Effector memory CD4-positive, alpha-beta T cell (primary cell): ENCODE data around the gene ARL8B.

Source experiments
- DNase-seq, 3 donors: peaks; one replicate each; pipeline ENCODE4 v3.0.0-alpha.2; 2020
- H3K27ac ChIP-seq: 2 replicates; pipeline ENCODE4 v1.7.0; 2013; ENCODE audit warnings: mild to moderate bottlenecking, low read length, moderate library complexity; ENCODE audit not compliant: insufficient read depth, poor library complexity, severe bottlenecking
- H3K27me3 ChIP-seq: replicated peaks from 2 replicates; pipeline ENCODE4 v1.7.0; 2013; ENCODE audit warnings: mild to moderate bottlenecking, low read length; ENCODE audit not compliant: insufficient read depth, control insufficient read depth, poor library complexity, severe bottlenecking
- H3K36me3 ChIP-seq: 2 replicates; pipeline ENCODE4 v1.7.0; 2013; ENCODE audit warnings: mild to moderate bottlenecking, low read length, moderate library complexity; ENCODE audit not compliant: control insufficient read depth, insufficient read depth
- H3K4me1 ChIP-seq: 2 replicates; pipeline ENCODE4 v1.7.0; 2013; ENCODE audit warnings: low read length, mild to moderate bottlenecking; ENCODE audit not compliant: control insufficient read depth, insufficient read depth, poor library complexity, severe bottlenecking
- H3K4me3 ChIP-seq: 2 replicates; pipeline ENCODE4 v1.7.0; 2013; ENCODE audit warnings: low read length, low read depth, mild to moderate bottlenecking; ENCODE audit not compliant: insufficient read depth, poor library complexity, severe bottlenecking
- H3K9me3 ChIP-seq: 2 replicates; pipeline ENCODE4 v1.7.0; 2013; ENCODE audit warnings: mild to moderate bottlenecking, low read length, moderate library complexity; ENCODE audit not compliant: control insufficient read depth

The ARL8B gene

GRCh38 chr3:5219216-5219615 lies 97.1 kb downstream of the ARL8B start:
- Histone ChIP-seq H3K27ac (no peak overlapping the region), H3K4me1 (no peaks in the 10 kb centered on the region), H3K27me3 (no peaks in the 10 kb centered on the region), H3K36me3 (peaks cover 45% of the 10 kb centered on the region), H3K9me3 (no peaks in the 10 kb centered on the region), H3K4me3 (no peak overlapping the region)
- DNase-seq, result no peak

- H3K27ac ChIP-seq, result no peak overlapping the region
- no peaks in the 10 kb centered on the region for H3K9me3 ChIP-seq
- no peak for DNase-seq
- no peak overlapping the region for H3K4me3 ChIP-seq
- peaks cover 36% of the 10 kb centered on the region for H3K36me3 ChIP-seq
- no peaks in the 10 kb centered on the region for H3K4me1 ChIP-seq
- no peaks in the 10 kb centered on the region for H3K27me3 ChIP-seq
Measured at GRCh38 chr3:5220193-5220592, 98.1 kb downstream of the ARL8B start.

- Histone ChIP-seq H3K4me1 (no peaks in the 10 kb centered on the region), H3K27ac (no peak overlapping the region), H3K27me3 (no peaks in the 10 kb centered on the region), H3K36me3 (peaks cover 29% of the 10 kb centered on the region), H3K4me3 (no peak overlapping the region), H3K9me3 (no peaks in the 10 kb centered on the region)
- no peak for DNase-seq
Measured at GRCh38 chr3:5220667-5221431, 98.8 kb downstream of the ARL8B start.

GRCh38 chr3:5221701-5222100 lies 99.6 kb downstream of the ARL8B start:
- no peaks in the 10 kb centered on the region for H3K4me1 ChIP-seq
- peaks cover 22% of the 10 kb centered on the region for H3K36me3 ChIP-seq
- H3K27me3 ChIP-seq, result no peaks in the 10 kb centered on the region
- H3K4me3 ChIP-seq, result no peak overlapping the region
- no peak for DNase-seq
- no peaks in the 10 kb centered on the region for H3K9me3 ChIP-seq
- no peak overlapping the region for H3K27ac ChIP-seq

GRCh38 chr3:5222283-5223005 lies 100.4 kb downstream of the ARL8B start:
- Histone ChIP-seq H3K27ac (no peak overlapping the region), H3K4me3 (no peak overlapping the region), H3K27me3 (no peaks in the 10 kb centered on the region), H3K9me3 (no peaks in the 10 kb centered on the region), H3K4me1 (no peaks in the 10 kb centered on the region), H3K36me3 (peaks cover 17% of the 10 kb centered on the region)
- no peak for DNase-seq

- no peaks in the 10 kb centered on the region for H3K27me3 ChIP-seq
- no peaks in the 10 kb centered on the region for H3K36me3 ChIP-seq
- no peak overlapping the region for H3K4me3 ChIP-seq
- DNase-seq, result no peak
- H3K27ac ChIP-seq, result no peak overlapping the region
- H3K4me1 ChIP-seq, result no peaks in the 10 kb centered on the region
- H3K9me3 ChIP-seq, result no peaks in the 10 kb centered on the region
Measured at GRCh38 chr3:5226783-5227182, 104.7 kb downstream of the ARL8B start.

DNA sequence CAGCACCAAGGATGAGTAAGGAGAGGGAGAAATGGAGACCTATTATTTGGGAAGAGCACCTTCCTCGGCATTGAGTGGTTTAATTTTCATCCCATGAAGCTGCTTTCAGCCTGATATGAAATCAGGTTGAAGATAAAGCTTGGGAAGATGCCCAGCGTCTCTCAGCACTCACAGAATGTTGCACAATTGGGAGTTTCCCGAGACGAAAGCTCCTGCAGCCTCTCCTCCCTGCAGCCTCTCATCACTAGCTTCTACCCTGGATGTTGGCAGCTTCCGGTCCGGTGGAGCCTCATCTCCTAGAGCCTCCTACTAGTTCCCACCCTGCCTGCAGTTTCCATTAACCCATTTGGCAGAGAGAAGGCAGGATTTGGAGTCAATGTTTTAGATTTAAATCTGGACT lies 105.7 kb downstream of the ARL8B start:
- H3K4me3 ChIP-seq, result no peak overlapping the region
- no peaks in the 10 kb centered on the region for H3K9me3 ChIP-seq
- H3K27ac ChIP-seq, result no peak overlapping the region
- no peaks in the 10 kb centered on the region for H3K4me1 ChIP-seq
- no peaks in the 10 kb centered on the region for H3K27me3 ChIP-seq
- no peak for DNase-seq
- no peaks in the 10 kb centered on the region for H3K36me3 ChIP-seq

DNA sequence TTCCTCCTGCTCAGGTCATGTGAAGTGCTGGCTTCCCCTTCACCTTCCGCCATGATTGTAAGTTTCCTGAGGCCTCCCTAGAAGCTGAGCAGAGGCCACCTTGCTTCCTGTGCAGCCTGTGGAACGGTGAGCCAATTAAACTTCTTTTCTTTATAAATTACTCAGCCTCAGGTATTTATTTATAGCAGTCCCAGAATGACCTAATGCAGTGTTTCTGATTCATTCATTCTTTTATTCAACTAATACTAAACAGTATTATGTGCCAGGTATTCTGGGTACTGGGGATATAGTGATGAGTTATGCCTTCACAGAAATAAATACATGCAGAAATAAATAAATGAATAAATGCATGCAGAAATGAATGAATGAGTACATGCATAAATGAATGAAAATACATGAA lies 107.3 kb downstream of the ARL8B start:
- DNase-seq, result no peak
- H3K36me3 ChIP-seq, result no peaks in the 10 kb centered on the region
- H3K27me3 ChIP-seq, result no peaks in the 10 kb centered on the region
- no peaks in the 10 kb centered on the region for H3K4me1 ChIP-seq
- no peak overlapping the region for H3K27ac ChIP-seq
- no peak overlapping the region for H3K4me3 ChIP-seq
- H3K9me3 ChIP-seq, result no peaks in the 10 kb centered on the region
